IMR-90 (cell line): ENCODE results near the gene RPL14. TPM values are rescaled to one million over a fixed set of nuclear protein-coding genes. Genes with fewer than 3 reads are reported as not detected.

Source experiments
- ATAC-seq: fragments of 200-7000 bp; cut with Tn5 transposase; 2 replicates; pipeline ENCODE4 v1.9.1; 2020; ENCODE audit warnings: low read depth, mild to moderate bottlenecking, moderate library complexity
- BruUV-seq: library from RNA; stranded (reverse); fragments of 400-500 nt; replicated peaks from 2 replicates; lab custom pipeline; 2021; lab: Mats Ljungman, UMichigan
- CTCF ChIA-PET: fragments of 300-600 bp; formaldehyde crosslinking; extraction: SDS; loops from one replicate; lab custom pipeline; 2021; ENCODE audit warnings: antibody characterized with exemption; lab: Yijun Ruan, JAX
- POLR2A ChIA-PET: fragments of 300-600 bp; sonication (Branson Sonifier 250); formaldehyde crosslinking; loops from one replicate; lab custom pipeline; 2022; ENCODE audit warnings: antibody characterized with exemption; ENCODE audit not compliant: unreplicated experiment; lab: Charles Lee
- DNase-seq: peaks from one replicate; pipeline ENCODE4 v3.0.0; 2013
- H2AFZ ChIP-seq: replicated peaks from 2 replicates; pipeline ENCODE3; 2013; ENCODE audit warnings: low read length, mild to moderate bottlenecking; ENCODE audit not compliant: poor library complexity
- H2AK5ac ChIP-seq: 2 replicates; pipeline ENCODE4 v1.6.1; 2013; ENCODE audit warnings: low read depth, low read length, inconsistent platforms
- H2AK9ac ChIP-seq: replicated peaks from 2 replicates; pipeline ENCODE3; 2013; ENCODE audit warnings: mild to moderate bottlenecking, low read depth, low read length, moderate library complexity; ENCODE audit not compliant: poor library complexity
- H2BK120ac ChIP-seq: 2 replicates; pipeline ENCODE4 v1.6.1; 2013; ENCODE audit warnings: low read depth, low read length, inconsistent platforms
- H2BK15ac ChIP-seq: 3 replicates; pipeline ENCODE4 v1.6.1; 2013; ENCODE audit warnings: low read depth, low read length, inconsistent platforms
- H2BK20ac ChIP-seq: 2 replicates; pipeline ENCODE4 v1.6.1; 2013; ENCODE audit warnings: low read depth, mild to moderate bottlenecking, inconsistent platforms, low read length, moderate library complexity
- H2BK5ac ChIP-seq: 2 replicates; pipeline ENCODE4 v1.6.1; 2013; ENCODE audit warnings: mild to moderate bottlenecking, low read depth, low read length, inconsistent platforms; ENCODE audit not compliant: poor library complexity, severe bottlenecking
- H3K14ac ChIP-seq: replicated peaks from 2 replicates; pipeline ENCODE4 v1.6.1; 2013; ENCODE audit warnings: low read depth, low read length, inconsistent platforms
- H3K18ac ChIP-seq: 2 replicates; pipeline ENCODE4 v1.6.1; 2013; ENCODE audit warnings: low read depth, low read length, control low read depth
- H3K23ac ChIP-seq: 2 replicates; pipeline ENCODE4 v1.6.1; 2013; ENCODE audit warnings: low read depth, low read length, inconsistent platforms
- H3K27ac ChIP-seq: 2 replicates; pipeline ENCODE4 v1.5.1; 2013; ENCODE audit warnings: mild to moderate bottlenecking, control low read depth, low read length; ENCODE audit not compliant: insufficient read depth
- H3K27me3 ChIP-seq: 2 replicates; pipeline ENCODE4 v1.6.1; 2013; ENCODE audit warnings: low read length; ENCODE audit not compliant: control insufficient read depth, insufficient read depth
- H3K36me3 ChIP-seq: 2 replicates; pipeline ENCODE4 v1.6.1; 2013; ENCODE audit warnings: low read length, mixed read lengths; ENCODE audit not compliant: control insufficient read depth, insufficient read depth
- H3K4ac ChIP-seq: 2 replicates; pipeline ENCODE4 v1.6.1; 2013; ENCODE audit warnings: low read depth, low read length, inconsistent platforms
- H3K4me1 ChIP-seq: 2 replicates; pipeline ENCODE4 v1.6.1; 2013; ENCODE audit warnings: low read length, mixed read lengths; ENCODE audit not compliant: control insufficient read depth, insufficient read depth
- H3K4me2 ChIP-seq: 2 replicates; pipeline ENCODE4 v1.6.1; 2013; ENCODE audit warnings: low read depth, mild to moderate bottlenecking, control low read depth, low read length, moderate library complexity
- H3K4me3 ChIP-seq: 2 replicates; pipeline ENCODE4 v1.5.1; 2013; ENCODE audit warnings: low read depth, mild to moderate bottlenecking, control low read depth, low read length, moderate library complexity; ENCODE audit not compliant: insufficient read depth
- H3K56ac ChIP-seq: 2 replicates; pipeline ENCODE4 v1.6.1; 2013; ENCODE audit warnings: low read length, inconsistent platforms; ENCODE audit not compliant: insufficient read depth; ENCODE audit errors: extremely low read depth
- H3K79me1 ChIP-seq, 2 experiments: 2 replicates each; pipeline ENCODE4 v1.6.1; 2013; ENCODE audit warnings: low read length in 2 of 2, inconsistent platforms in 1 of 2, low read depth in 1 of 2
- H3K9ac ChIP-seq: 2 replicates; pipeline ENCODE4 v1.6.1; 2013; ENCODE audit warnings: low read depth, low read length, control low read depth
- H3K9me1 ChIP-seq: 2 replicates; pipeline ENCODE4 v1.6.1; 2013; ENCODE audit warnings: low read length, inconsistent platforms; ENCODE audit not compliant: insufficient read depth
- H3K9me3 ChIP-seq: 2 replicates; pipeline ENCODE4 v1.6.1; 2013; ENCODE audit warnings: low read length; ENCODE audit not compliant: control insufficient read depth, insufficient read depth
- H4K20me1 ChIP-seq: 2 replicates; pipeline ENCODE4 v1.6.1; 2013; ENCODE audit warnings: low read length, inconsistent platforms; ENCODE audit not compliant: insufficient read depth
- H4K5ac ChIP-seq: 2 replicates; pipeline ENCODE4 v1.6.1; 2013; ENCODE audit warnings: mild to moderate bottlenecking, low read depth, low read length, control low read depth
- H4K8ac ChIP-seq, 2 experiments: 2 replicates each; pipeline ENCODE4 v1.6.1; 2013; ENCODE audit warnings: low read depth in 2 of 2, low read length in 2 of 2, control low read depth in 1 of 2, inconsistent platforms in 1 of 2
- H4K91ac ChIP-seq: 2 replicates; pipeline ENCODE4 v1.6.1; 2013; ENCODE audit warnings: low read depth, low read length, inconsistent platforms; ENCODE audit not compliant: insufficient read depth
- BHLHE40 ChIP-seq: fragments of 150-350 bp; IDR thresholded peaks from 2 replicates; pipeline ENCODE4 v1.6.1; 2016; ENCODE audit warnings: mild to moderate bottlenecking, low read depth, low read length
- MAFK ChIP-seq: IDR thresholded peaks from 2 replicates; pipeline ENCODE4 v1.6.1; 2012; ENCODE audit warnings: low read depth, low read length, improper control_type of control experiment
- MXI1 ChIP-seq: IDR thresholded peaks from 2 replicates; pipeline ENCODE4 v1.6.1; 2012; ENCODE audit warnings: low read depth, mild to moderate bottlenecking, low read length, moderate library complexity, borderline replicate concordance
- RCOR1 ChIP-seq: IDR thresholded peaks from 2 replicates; pipeline ENCODE4 v1.6.1; 2012; ENCODE audit warnings: mild to moderate bottlenecking, low read length, improper control_type of control experiment; ENCODE audit not compliant: insufficient replicate concordance
- RFX5 ChIP-seq: IDR thresholded peaks from 2 replicates; pipeline ENCODE4 v1.8.0; 2012; ENCODE audit warnings: low read depth, mild to moderate bottlenecking, low read length, moderate library complexity
- SMC3 ChIP-seq: fragments of 150-350 bp; IDR thresholded peaks from 2 replicates; pipeline ENCODE4 v1.6.1; 2016; ENCODE audit warnings: low read depth, mild to moderate bottlenecking, antibody characterized with exemption, low read length, moderate library complexity
- WGBS, 2 experiments: methylation state at CpG; one replicate each; pipeline versions ENCODE4 v1.1.5 to v1.1.7; 2013; ENCODE audit warnings: missing lambda C conversion rate in 2 of 2; ENCODE audit not compliant: insufficient read length in 1 of 2; ENCODE audit errors: extremely low coverage in 2 of 2; 5-methylcytosine and 5-hydroxymethylcytosine counted together
- dilution Hi-C: fragments of 300-500 bp; cut with HindIII; formaldehyde crosslinking; loops from one replicate; pipeline ENCODE4 v1.14.3; 2018; ENCODE audit warnings: low sequenced_read_pairs; ENCODE audit not compliant: unreplicated experiment
- in situ Hi-C: fragments of 300-500 bp; cut with MboI; formaldehyde crosslinking; loops from 3 replicates; pipeline ENCODE4 v1.14.3; 2019; ENCODE audit warnings: low sequenced_read_pairs, inconsistent platforms, mixed read lengths
- intact Hi-C: fragments of 100-400 bp; cut with micrococcal nuclease; formaldehyde crosslinking; loops from 2 replicates; pipeline ENCODE4 v1.10.0; 2022
- polyA plus RNA-seq, 3 experiments: library from polyadenylated mRNA; depleted of rRNA; stranded (reverse); fragments of >200 nt; gene quantifications; 2 replicates each; pipeline ENCODE4 v1.2.3, GENCODE V29; 2012; ENCODE audit warnings: low replicate concordance in 1 of 3
- total RNA-seq: library from RNA; depleted of rRNA; stranded (reverse); fragments of >200 nt; gene quantifications from 2 replicates; pipeline ENCODE4 v1.2.3, GENCODE V29; 2012

The RPL14 gene
- total and polyA plus RNA-seq, 2 of the 4 experiments (the other 2 are of a cell fraction): 142 to 492 TPM

- H2BK20ac ChIP-seq: no peak overlapping the region
- peaks cover 0 to 9% of the 10 kb centered on the region in 2 experiments; a peak in 3 of 4 replicates for H3K79me1 ChIP-seq
- H3K27me3 ChIP-seq: no peaks in the 10 kb centered on the region
- H2AK9ac ChIP-seq: no peak overlapping the region
- TF ChIP-seq RFX5 (no peak), MAFK (no peak), SMC3 (no peak), RCOR1 (no peak), BHLHE40 (no peak), MXI1 (no peak)
- H3K36me3 ChIP-seq: peaks cover 27% of the 10 kb centered on the region
- no peak overlapping the region for H2AK5ac ChIP-seq
- H3K4ac ChIP-seq: no peak overlapping the region
- H3K23ac ChIP-seq: no peak overlapping the region
- no peak overlapping the region for H2AFZ ChIP-seq
- H3K9me1 ChIP-seq: 0 out of 2 replicates have a peak, but pooled peaks cover 2% of the 10 kb centered on the region
- in situ Hi-C loops (no loop called here), intact Hi-C loops (no loop called here), dilution Hi-C loops (no loop called here)
- POLR2A ChIA-PET: no interaction called here
- no peak overlapping the region for H3K27ac ChIP-seq
- no peak overlapping the region for H3K4me3 ChIP-seq
- H3K9me3 ChIP-seq: no peaks in the 10 kb centered on the region
- CTCF ChIA-PET: interaction anchor here (0.6 to 1.3 kb wide), 2 partner anchors 11 to 14 kb away, joined by 3 read pairs; partner anchors contain the start of gene ZNF619
- no peak overlapping the region for H3K56ac ChIP-seq
- no peak overlapping the region for H4K91ac ChIP-seq
- H2BK5ac ChIP-seq: no peak overlapping the region
- DNase-seq (no peak), ATAC-seq (no peak)
- BruUV-seq: no TSS peak
- H3K18ac ChIP-seq: no peak overlapping the region
- no peak overlapping the region for H2BK15ac ChIP-seq
- H3K14ac ChIP-seq: no peak overlapping the region
- no peaks in the 10 kb centered on the region for H3K4me1 ChIP-seq
- H3K4me2 ChIP-seq: no peak overlapping the region
- no CpG with 5 or more reads among the region's 2 CpGs for WGBS, 2 experiments
- H2BK120ac ChIP-seq: no peak overlapping the region
- H4K5ac ChIP-seq: no peak overlapping the region
- no peak overlapping the region for H4K8ac ChIP-seq
- peaks cover 5% of the 10 kb centered on the region; the same call in 1 of the 2 replicates for H4K20me1 ChIP-seq
- no peak overlapping the region for H3K9ac ChIP-seq
Measured at GRCh38 chr3:40465456-40465855, 8.3 kb downstream of the RPL14 start.
